GM19455 (cell line): Measurements from ENCODE around the gene MAP9.
"Not testable (repeated sequence)": the region's sequence is repeated elsewhere in the genome, so short reads cannot be mapped to it uniquely, and the experiment has no call there.

ENCODE experiments used
- ATAC-seq: cut with Tn5 transposase; IDR thresholded peaks from one replicate; pipeline ENCODE4 v1.9.1; 2021; ENCODE audit not compliant: unreplicated experiment

MAP9 gene

GRCh38 chr4:155353923-155354540 lies 22.7 kb downstream of the MAP9 start:
- ATAC-seq = peak; percentile 97

GRCh38 chr4:155342142-155342541 lies 34.6 kb downstream of the MAP9 start:
- no peak for ATAC-seq

GRCh38 chr4:155339999-155340398 lies 36.8 kb downstream of the MAP9 start:
- no peak for ATAC-seq

- ATAC-seq = no peak
These were observed 37.2 kb downstream of the MAP9 start for GRCh38 chr4:155339588-155339987.

- ATAC-seq = no peak
These were observed 38.6 kb downstream of the MAP9 start for GRCh38 chr4:155338196-155338595.

GRCh38 chr4:155336242-155336641 lies 40.5 kb downstream of the MAP9 start:
- no peak for ATAC-seq

- ATAC-seq = no peak
These were observed 45.3 kb downstream of the MAP9 start for GRCh38 chr4:155331478-155331877.

- no peak for ATAC-seq
These were observed 54.0 kb downstream of the MAP9 start for GRCh38 chr4:155322782-155323181.

- ATAC-seq = no peak
These were observed 55.8 kb downstream of the MAP9 start for GRCh38 chr4:155321006-155321405.

- ATAC-seq = no peak
These were observed 57.2 kb downstream of the MAP9 start for GRCh38 chr4:155319516-155319915.

- ATAC-seq = not testable (repeated sequence)
These were observed 64.7 kb downstream of the MAP9 start for GRCh38 chr4:155312027-155312426.

- ATAC-seq = no peak
These were observed 69.0 kb downstream of the MAP9 start for GRCh38 chr4:155307731-155308277.

- no peak for ATAC-seq
These were observed 71.1 kb downstream of the MAP9 start for GRCh38 chr4:155305619-155306018.

GRCh38 chr4:155304375-155304774 lies 72.4 kb downstream of the MAP9 start:
- no peak for ATAC-seq

GRCh38 chr4:155299103-155299502 lies 77.7 kb downstream of the MAP9 start:
- no peak for ATAC-seq
